Measurements from ENCODE around the gene FGG. TPM values are rescaled to one million over a fixed set of nuclear protein-coding genes. Genes with fewer than 3 reads are reported as not detected.
A peak's percentile ranks its signal among the peaks of the same experiment; 100 is the strongest.

FGG gene
- 1 to 10 TPM in 1 of 9 donors, under 1 TPM in 1, not detected in 7; 0.35 to 1.0 TPM for total RNA-seq
- under 1 TPM in 1 of 2 donors, not detected in 1; 0.50 TPM for polyA plus RNA-seq
- long read RNA-seq, donor 1 = 0 reads
- long read RNA-seq, donor 2 = 0 reads
- long read RNA-seq, donor 3 = 0 reads

GRCh38 chr4:154612472-154613414, at the start of gene FGG:
Gene FGG (minus strand): TSS chr4:154612656. CDS start chr4:154612609, 47 bp downstream.
- Histone ChIP-seq H3K27me3 (peaks cover 0 to 13% (median 0%) of the 10 kb centered on the region in 9 donors), H3K4me1 (peaks cover 0 to 9% (median 0%) of the 10 kb centered on the region in 12 donors), H3K4me3 (no peak within 1 kb of the TSS), H3K9me3 (no peaks in the 10 kb centered on the region), H3K27ac (no peak within 1 kb of the TSS), H3K36me3 (no peaks in the 10 kb centered on the region)
- no peak for DNase-seq
- TF ChIP-seq POLR2A (IDR thresholded peaks at IDR 0.05) = no peak
- TF ChIP-seq, protein P1, sequence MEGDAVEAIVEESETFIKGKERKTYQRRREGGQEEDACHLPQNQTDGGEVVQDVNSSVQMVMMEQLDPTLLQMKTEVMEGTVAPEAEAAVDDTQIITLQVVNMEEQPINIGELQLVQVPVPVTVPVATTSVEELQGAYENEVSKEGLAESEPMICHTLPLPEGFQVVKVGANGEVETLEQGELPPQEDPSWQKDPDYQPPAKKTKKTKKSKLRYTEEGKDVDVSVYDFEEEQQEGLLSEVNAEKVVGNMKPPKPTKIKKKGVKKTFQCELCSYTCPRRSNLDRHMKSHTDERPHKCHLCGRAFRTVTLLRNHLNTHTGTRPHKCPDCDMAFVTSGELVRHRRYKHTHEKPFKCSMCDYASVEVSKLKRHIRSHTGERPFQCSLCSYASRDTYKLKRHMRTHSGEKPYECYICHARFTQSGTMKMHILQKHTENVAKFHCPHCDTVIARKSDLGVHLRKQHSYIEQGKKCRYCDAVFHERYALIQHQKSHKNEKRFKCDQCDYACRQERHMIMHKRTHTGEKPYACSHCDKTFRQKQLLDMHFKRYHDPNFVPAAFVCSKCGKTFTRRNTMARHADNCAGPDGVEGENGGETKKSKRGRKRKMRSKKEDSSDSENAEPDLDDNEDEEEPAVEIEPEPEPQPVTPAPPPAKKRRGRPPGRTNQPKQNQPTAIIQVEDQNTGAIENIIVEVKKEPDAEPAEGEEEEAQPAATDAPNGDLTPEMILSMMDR (IDR thresholded peaks at IDR 0.05) = no peak
- 66 to 71% (median 70%) methylated on average over 7 of the region's 7 CpGs for WGBS, 4 donors
- ATAC-seq = no peak
- intact Hi-C loops (cut with DNase I) = no loop called here

DNA sequence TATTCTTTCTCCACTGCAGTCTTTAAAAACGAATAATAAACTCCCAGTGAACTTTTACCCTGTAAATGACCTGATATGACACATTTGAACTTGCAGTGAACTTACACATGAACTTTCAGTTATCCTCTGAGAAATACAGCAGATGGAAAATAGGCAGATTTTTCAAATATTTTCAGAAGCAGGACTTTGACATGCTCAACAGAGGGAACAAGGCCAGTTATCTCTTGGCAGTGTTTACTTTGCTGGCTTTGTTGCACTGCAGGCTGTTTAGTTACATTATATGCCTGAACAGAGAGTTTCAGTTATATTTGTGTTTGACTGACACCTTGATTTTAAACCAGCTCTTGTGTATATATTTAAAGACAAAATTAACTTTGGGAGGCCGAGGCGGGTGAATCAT, 47.6 kb upstream of the FGG start:
- Histone ChIP-seq H3K36me3 (no peaks in the 10 kb centered on the region), H3K4me3 (no peak overlapping the region), H3K9me3 (peaks cover 0 to 3% (median 0%) of the 10 kb centered on the region in 12 donors), H3K4me1 (no peaks in the 10 kb centered on the region), H3K27ac (no peak overlapping the region), H3K27me3 (peaks cover 0 to 7% (median 0%) of the 10 kb centered on the region in 9 donors)
- intact Hi-C loops (cut with DNase I) = no loop called here
- ATAC-seq = no peak
- 37 to 56% (median 45%) methylated on average over 3 of the region's 3 CpGs for WGBS, 4 donors
- no peak for DNase-seq
- TF ChIP-seq POLR2A (IDR thresholded peaks at IDR 0.05) = no peak
- TF ChIP-seq, protein P1 (IDR thresholded peaks at IDR 0.05) = no peak

- DNase-seq = no peak
- intact Hi-C loops (cut with DNase I) = no loop called here
- H3K36me3 ChIP-seq = no peaks in the 10 kb centered on the region
- 69 to 82% (median 75%) methylated on average over 11 of the region's 11 CpGs for WGBS, 4 donors
- peaks cover 0 to 7% (median 0%) of the 10 kb centered on the region in 9 donors for H3K27me3 ChIP-seq
- peak overlapping the region in 1 of 12 donors; percentile 6 for H3K4me3 ChIP-seq
- no peak for TF ChIP-seq POLR2A (IDR thresholded peaks at IDR 0.05)
- TF ChIP-seq, protein P1 (IDR thresholded peaks at IDR 0.05) = no peak
- no peaks in the 10 kb centered on the region for H3K4me1 ChIP-seq
- H3K27ac ChIP-seq = no peak overlapping the region
- H3K9me3 ChIP-seq = peaks cover 0 to 3% (median 0%) of the 10 kb centered on the region in 12 donors
- ATAC-seq = no peak
Observed at GRCh38 chr4:154658680-154659405, 46.4 kb upstream of the FGG start.

GRCh38 chr4:154643493-154643892, 31.0 kb upstream of the FGG start:
- Histone ChIP-seq H3K27me3 (peaks cover 0 to 17% (median 0%) of the 10 kb centered on the region in 9 donors), H3K27ac (no peak overlapping the region), H3K36me3 (no peaks in the 10 kb centered on the region), H3K4me1 (no peaks in the 10 kb centered on the region), H3K4me3 (no peak overlapping the region), H3K9me3 (peaks cover 0 to 2% (median 0%) of the 10 kb centered on the region in 12 donors)
- no peak for DNase-seq
- TF ChIP-seq, protein P1 (IDR thresholded peaks at IDR 0.05) = no peak
- TF ChIP-seq POLR2A (IDR thresholded peaks at IDR 0.05) = no peak
- WGBS, 4 donors = 87 to 95% (median 92%) methylated on average over 2 of the region's 2 CpGs
- intact Hi-C loops (cut with DNase I) = no loop called here
- ATAC-seq = no peak

Measured in heart left ventricle (tissue), 16 donors.